C4-2B (cell line): ENCODE data around the gene TMEM128.

Source experiments
- ZFX ChIP-seq: fragments of 450-650 bp; IDR thresholded peaks from 2 replicates; pipeline ENCODE4 v1.6.1; 2017
- TF ChIP-seq, protein P1 (sequence below): fragments of 450-650 bp; conservative IDR thresholded peaks from 2 replicates; pipeline ENCODE4 v1.5.1; 2017; ENCODE audit warnings: mild to moderate bottlenecking

- TF ChIP-seq, protein P1, sequence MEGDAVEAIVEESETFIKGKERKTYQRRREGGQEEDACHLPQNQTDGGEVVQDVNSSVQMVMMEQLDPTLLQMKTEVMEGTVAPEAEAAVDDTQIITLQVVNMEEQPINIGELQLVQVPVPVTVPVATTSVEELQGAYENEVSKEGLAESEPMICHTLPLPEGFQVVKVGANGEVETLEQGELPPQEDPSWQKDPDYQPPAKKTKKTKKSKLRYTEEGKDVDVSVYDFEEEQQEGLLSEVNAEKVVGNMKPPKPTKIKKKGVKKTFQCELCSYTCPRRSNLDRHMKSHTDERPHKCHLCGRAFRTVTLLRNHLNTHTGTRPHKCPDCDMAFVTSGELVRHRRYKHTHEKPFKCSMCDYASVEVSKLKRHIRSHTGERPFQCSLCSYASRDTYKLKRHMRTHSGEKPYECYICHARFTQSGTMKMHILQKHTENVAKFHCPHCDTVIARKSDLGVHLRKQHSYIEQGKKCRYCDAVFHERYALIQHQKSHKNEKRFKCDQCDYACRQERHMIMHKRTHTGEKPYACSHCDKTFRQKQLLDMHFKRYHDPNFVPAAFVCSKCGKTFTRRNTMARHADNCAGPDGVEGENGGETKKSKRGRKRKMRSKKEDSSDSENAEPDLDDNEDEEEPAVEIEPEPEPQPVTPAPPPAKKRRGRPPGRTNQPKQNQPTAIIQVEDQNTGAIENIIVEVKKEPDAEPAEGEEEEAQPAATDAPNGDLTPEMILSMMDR = no peak
- no peak for TF ChIP-seq ZFX
Measured at GRCh38 chr4:4289055-4289454, 41.0 kb upstream of the TMEM128 start.
